Omental fat pad (tissue), 4 donors: Measurements from ENCODE around the gene DLST. TPM values are rescaled to one million over a fixed set of nuclear protein-coding genes. Genes with fewer than 3 reads are reported as not detected.

Experiments used
- ATAC-seq: fragments of 150-250 bp; one replicate; pipeline ENCODE4 v1.9.1; 2016; ENCODE audit warnings: mild to moderate bottlenecking, moderate library complexity; ENCODE audit not compliant: low FRiP score
- DNase-seq: peaks from one replicate; pipeline ENCODE4 v3.0.0-alpha.2; 2019; ENCODE audit warnings: low spot score
- total RNA-seq, 4 donors: library from RNA; depleted of rRNA; stranded (reverse); fragments of >200 nt; gene quantifications; one replicate each; pipeline ENCODE4 v1.1.0, GENCODE V29; 2016
- TF ChIP-seq, protein P1 (sequence below), 3 donors: fragments of 450-650 bp; IDR thresholded peaks; one replicate each; pipeline ENCODE4 v1.5.1; 2016 to 2017; ENCODE audit warnings: antibody characterized with exemption in 3 of 3, mild to moderate bottlenecking in 3 of 3, moderate library complexity in 2 of 3

The DLST gene
- total RNA-seq, 4 donors from 2014 or later: 102 to 144 (median 114) TPM

DNA sequence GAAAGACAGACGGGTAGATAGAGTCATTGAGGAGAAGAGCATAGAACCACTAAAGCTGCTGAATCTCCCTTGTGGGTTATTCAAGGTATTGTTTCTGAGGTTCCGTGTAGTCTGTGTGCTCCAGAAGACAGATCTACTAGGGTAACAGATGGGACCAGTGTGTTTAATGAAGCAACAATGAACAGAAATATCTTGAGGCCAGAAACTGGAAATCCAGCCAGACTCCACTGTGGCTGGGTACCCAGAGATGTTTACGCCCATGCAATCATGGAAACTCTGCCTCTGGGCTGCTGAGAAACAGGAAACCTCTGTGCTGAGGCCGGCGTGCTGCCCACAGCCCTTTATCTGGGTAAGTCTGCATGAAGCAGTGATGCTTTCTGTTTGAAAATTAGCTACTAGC, 14.0 kb upstream of the DLST start:
- TF ChIP-seq, protein P1, sequence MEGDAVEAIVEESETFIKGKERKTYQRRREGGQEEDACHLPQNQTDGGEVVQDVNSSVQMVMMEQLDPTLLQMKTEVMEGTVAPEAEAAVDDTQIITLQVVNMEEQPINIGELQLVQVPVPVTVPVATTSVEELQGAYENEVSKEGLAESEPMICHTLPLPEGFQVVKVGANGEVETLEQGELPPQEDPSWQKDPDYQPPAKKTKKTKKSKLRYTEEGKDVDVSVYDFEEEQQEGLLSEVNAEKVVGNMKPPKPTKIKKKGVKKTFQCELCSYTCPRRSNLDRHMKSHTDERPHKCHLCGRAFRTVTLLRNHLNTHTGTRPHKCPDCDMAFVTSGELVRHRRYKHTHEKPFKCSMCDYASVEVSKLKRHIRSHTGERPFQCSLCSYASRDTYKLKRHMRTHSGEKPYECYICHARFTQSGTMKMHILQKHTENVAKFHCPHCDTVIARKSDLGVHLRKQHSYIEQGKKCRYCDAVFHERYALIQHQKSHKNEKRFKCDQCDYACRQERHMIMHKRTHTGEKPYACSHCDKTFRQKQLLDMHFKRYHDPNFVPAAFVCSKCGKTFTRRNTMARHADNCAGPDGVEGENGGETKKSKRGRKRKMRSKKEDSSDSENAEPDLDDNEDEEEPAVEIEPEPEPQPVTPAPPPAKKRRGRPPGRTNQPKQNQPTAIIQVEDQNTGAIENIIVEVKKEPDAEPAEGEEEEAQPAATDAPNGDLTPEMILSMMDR (IDR thresholded peaks at IDR 0.05): no peak

DNA sequence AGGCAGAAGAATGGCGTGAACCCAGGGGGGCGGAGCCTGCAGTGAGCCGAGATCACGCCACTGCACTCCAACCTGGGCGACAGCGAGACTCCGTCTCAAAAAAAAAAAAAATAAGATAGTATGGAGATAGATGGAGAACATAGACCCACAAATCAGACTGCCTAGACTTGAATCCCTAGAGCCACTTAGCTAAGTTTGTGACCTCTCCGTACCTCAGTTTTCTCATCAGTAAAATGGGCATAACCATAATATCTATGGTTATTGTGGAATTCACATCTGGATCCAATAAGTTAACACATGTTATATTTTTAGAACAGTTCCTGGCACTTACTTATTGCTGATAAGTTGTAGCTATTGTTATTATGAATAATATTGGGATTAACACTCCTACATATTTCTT, 13.0 kb upstream of the DLST start:
- TF ChIP-seq, protein P1 (IDR thresholded peaks at IDR 0.05): no peak
- DNase-seq: no peak
- ATAC-seq: no peak

More for the DNA sequence above, 14.0 kb upstream of the DLST start:
- ATAC-seq (no peak), DNase-seq (no peak)

DNA sequence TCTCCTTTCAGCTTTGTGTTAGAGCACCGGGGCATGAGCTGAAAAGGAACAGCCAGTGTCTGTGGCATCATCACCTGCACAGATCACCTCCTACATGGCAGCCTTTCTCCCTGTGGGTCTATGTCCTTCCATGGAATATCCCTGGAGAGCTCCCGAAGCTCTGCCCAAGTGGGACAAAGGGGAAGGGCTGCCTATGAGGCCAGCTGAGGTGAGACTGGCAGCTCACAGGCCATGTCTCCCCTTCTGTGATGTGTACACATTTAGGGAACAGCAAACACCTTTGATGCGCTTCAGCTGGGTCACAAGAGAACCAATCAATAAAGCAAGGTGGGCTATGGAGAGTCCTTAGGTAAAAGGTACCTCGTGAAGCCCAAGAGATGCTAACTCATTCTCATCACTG, 9.9 kb upstream of the DLST start:
- ATAC-seq (no peak), DNase-seq (no peak)
- TF ChIP-seq, protein P1 (IDR thresholded peaks at IDR 0.05): no peak

DNA sequence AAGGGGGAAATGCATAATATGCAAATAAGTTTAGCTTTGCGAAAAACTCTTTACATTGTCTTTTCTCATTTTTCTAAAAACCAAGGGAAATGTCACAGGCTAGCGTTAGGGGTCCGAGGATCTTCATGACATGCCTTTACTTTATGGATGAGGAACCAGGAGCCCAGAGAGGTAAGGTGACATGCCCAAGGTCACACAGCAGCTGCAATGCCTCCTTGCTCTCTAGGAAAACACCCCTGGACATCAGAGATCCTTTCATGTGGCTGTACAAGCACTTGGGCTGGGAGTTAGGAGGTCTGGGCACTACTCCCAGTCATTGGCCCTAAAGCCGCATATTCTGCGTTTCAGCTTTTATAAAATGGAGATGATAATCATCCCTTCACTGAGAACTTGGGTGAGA, 6.5 kb upstream of the DLST start:
- TF ChIP-seq, protein P1 (IDR thresholded peaks at IDR 0.05): no peak
- DNase-seq (no peak), ATAC-seq (no peak)

DNA sequence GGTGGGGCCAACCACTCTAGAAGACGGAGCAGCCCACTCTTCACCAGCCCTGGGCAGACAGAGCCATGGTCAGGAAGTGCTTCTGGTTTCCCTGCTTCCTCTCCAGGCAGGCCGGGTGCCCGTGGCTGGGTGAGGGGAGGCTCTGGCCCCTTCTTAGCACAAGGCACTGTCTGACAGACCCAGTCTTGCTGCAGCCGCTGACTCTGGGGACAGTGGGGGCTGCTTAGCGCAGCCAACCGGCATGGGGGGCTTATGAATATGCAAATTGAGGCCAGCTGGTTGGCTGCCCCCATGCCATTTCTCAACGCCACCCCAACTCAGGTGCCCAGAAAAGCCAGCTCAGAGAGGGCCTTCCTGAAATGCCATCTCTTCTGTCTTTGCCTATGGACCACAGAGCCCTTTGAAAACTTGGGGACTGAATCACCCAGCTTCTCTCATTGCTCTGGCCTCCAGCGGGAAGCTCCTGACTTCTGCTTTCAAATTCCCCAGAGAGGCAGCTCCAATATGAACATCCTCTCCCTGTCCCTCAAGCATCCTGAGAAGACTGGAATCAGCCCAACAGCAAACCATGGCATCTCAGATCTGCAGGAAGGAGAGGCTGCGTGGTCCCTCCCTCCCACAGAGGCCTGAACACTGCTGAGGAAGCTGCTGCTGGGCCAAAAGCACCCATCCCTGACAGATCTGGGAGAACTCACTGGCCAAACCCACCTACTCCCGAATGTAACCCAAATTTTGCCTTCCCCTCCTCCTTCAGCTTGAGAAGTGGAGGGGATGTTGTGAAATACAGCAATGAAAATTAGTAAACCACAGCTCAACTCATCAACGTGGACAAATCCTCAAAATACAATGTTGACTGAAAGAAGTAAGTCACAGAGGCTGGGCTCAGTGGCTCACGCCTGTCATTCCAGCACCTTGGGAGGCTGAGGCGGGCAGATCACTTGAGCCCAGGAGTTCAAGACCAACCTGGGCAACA, 5.5 kb upstream of the DLST start, which contains the start of gene PROX2:
Gene PROX2 (minus strand): TSS at position 205 of the 973 bp plus-strand sequence. CDS start 12,311 bp downstream, outside the sequence.
- ATAC-seq: no peak
- TF ChIP-seq, protein P1 (IDR thresholded peaks at IDR 0.05): no peak
- no peak for DNase-seq

DNA sequence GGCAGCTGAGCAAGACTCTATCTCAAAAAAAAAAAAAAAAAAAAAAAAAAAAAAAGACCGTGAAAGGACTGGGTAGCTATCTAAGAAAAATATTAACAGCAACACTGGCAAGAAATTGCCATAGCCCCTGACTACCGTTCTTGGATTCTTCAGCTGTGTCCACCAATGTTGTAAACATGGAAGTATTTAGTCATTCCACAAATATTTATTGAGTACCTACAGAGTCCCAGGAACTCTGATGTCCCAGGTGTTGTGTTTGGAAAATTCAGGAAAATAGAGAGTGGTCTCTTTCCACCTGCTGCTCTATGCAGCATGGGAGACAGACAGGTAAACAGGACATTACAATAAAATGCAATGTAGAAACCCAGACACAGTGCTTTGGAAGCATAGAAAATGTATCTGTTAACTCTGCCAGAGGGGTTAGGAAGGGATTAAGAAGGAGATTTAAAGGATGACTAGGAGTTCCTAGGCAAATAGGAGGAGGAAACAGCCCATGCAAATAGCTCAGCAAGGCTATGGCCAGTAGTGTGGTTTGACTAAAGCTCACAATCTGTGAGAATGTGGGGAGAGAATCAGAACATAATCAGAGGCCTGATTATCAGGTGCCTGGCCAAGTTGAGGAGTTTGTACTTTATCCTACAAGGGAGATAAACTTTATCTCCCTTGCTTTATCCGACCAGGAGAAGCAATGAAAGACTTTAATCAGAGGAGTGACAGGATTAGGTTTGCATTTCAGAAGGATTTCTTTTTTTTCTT, 2.1 kb upstream of the DLST start:
- ATAC-seq (no peak), DNase-seq (no peak)
- TF ChIP-seq, protein P1 (IDR thresholded peaks at IDR 0.05): no peak
